Measurements from ENCODE around the gene RAB7A.

The RAB7A gene

DNA sequence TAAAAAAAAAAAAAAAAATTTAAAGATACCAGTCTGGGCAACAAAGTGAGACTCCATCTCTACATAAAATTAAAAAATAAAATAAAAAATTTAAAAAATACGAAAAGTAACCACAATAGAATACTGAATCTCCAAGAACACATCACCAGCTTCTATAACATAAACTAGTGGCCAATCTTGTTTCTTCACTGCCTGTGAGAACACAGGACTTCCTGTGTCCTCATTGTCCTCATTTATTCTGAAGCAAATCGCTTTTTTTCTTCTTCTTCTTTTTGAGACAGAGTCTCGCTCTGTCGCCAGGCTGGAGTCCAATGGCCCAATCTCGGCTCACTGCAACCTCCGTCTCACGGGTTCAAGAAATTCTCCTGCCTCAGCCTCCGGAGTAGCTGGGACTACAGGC is 28.6 kb upstream of the RAB7A start:
- no peaks in the 10 kb centered on the region for H3K9me3 ChIP-seq (ENCODE audit: control insufficient read depth in 5 of 5, low read length in 5 of 5)
- peaks cover 0 to 8% (median 0%) of the 10 kb centered on the region in 5 donors for H3K27me3 ChIP-seq (ENCODE audit: control insufficient read depth in 5 of 5, insufficient read depth in 4 of 5, low read length in 5 of 5)
- no peak overlapping the region for H3K4me3 ChIP-seq (ENCODE audit: low read depth in 1 of 5, low read length in 5 of 5)
- H3K27ac ChIP-seq (ENCODE audit: low read depth, low read length): no peak overlapping the region
- no peaks in the 10 kb centered on the region for H3K36me3 ChIP-seq (ENCODE audit: control insufficient read depth in 5 of 5, insufficient read depth in 5 of 5, low read length in 5 of 5)
- H3K4me1 ChIP-seq (ENCODE audit: control insufficient read depth in 5 of 5, insufficient read depth in 5 of 5, low read length in 5 of 5): peaks cover 0 to 19% (median 6%) of the 10 kb centered on the region in 5 donors
- no peak overlapping the region for H3K9ac ChIP-seq (ENCODE audit: low read length in 5 of 5)

DNA sequence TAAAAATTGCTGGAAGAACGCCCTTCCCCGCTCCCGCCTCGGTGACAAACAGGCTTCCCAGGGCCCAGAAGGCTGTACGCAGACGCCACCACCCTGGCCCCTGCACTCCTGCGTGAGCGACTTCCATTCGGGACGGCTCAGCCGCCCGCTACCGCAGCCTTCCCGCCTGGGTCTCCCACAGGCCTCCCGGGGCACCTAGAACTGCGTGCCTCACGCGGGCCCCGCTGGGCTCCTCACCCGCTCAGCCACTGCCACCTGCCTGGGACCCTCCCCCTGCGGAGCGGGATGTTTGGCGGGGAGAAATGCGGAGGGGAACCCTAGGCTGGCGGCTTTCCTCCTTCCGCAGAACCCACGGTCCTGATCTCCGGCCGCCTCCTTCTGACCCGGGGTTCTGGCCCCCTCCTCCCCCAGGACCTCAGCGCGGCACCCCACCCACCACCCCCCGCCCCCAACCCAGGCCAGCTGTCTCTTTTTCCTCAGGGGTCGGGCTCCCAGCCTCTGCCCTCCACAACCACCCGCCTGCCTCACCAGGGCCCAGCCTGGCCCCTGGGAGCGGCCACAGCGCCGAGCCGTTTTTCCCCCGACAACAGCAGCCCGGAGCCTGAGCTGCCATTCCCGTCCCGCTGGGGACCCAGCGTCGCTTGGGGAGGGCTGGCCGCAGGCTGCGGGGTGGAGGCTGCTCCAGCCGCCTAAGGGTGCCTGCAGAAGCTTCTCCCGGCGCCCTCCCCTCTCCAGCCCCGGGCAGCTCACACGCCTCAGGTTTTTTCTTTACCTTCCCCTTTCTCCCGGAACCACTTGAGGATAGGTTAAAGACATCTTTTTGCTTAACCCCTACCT is 27.6 kb upstream of the RAB7A start:
- H3K9me3 ChIP-seq (ENCODE audit: control insufficient read depth in 5 of 5, low read length in 5 of 5): no peaks in the 10 kb centered on the region
- H3K27me3 ChIP-seq (ENCODE audit: control insufficient read depth in 5 of 5, insufficient read depth in 4 of 5, low read length in 5 of 5): peaks cover 0 to under 1% (median 0%) of the 10 kb centered on the region in 5 donors
- H3K27ac ChIP-seq (ENCODE audit: low read depth, low read length): no peak overlapping the region
- H3K4me3 ChIP-seq (ENCODE audit: low read depth in 1 of 5, low read length in 5 of 5): peak overlapping the region; percentile 29 to 81 (median 79)
- no peaks in the 10 kb centered on the region for H3K36me3 ChIP-seq (ENCODE audit: control insufficient read depth in 5 of 5, insufficient read depth in 5 of 5, low read length in 5 of 5)
- H3K4me1 ChIP-seq (ENCODE audit: control insufficient read depth in 5 of 5, insufficient read depth in 5 of 5, low read length in 5 of 5): peaks cover 0 to 22% (median 9%) of the 10 kb centered on the region in 5 donors
- peak overlapping the region in 4 of 5 donors; percentile 66 to 89 (median 78) for H3K9ac ChIP-seq (ENCODE audit: low read length in 5 of 5)

DNA sequence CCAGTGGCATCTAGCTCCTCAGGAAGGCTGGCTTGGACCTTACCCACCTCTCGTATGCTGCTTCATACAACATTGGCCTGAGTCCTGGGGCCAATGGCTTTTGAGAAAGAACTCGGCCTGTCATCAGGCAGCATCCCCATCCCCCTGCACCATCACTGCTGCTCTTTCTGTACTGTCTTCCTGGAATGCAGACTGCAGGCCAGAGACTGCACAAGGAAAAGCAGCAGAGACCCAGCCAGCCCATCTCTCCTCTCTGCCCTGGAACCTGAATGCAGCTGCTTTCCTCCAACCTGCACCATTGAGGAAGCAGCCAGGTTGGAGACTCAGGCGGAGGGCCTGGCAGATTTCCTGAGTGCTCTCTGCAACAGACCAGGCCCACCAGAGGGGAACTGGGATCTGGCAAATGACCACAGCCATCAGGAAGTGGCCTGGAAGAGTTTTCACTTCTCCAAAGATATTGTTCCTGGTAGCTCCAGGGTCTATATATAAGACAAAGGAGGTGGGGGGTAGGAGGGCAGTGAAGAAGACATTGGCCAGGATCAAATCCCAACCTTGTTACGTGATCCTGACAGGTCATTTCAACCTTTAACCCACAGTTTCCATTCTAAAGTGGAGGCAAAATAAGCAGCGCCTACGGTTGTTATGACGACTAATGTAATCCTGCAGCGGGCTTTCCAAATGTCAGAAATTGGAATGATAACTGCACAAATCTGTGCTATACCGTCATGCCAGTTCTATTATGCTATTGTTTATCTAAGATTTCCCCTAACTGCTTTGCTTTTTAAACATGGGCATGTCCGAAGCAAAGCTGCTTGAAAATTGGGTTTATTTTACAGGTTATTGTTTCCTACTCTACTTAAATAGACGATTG is 24.4 kb upstream of the RAB7A start:
- H3K4me1 ChIP-seq (ENCODE audit: control insufficient read depth in 5 of 5, insufficient read depth in 5 of 5, low read length in 5 of 5): peaks cover 0 to 22% (median 9%) of the 10 kb centered on the region in 5 donors
- no peaks in the 10 kb centered on the region for H3K36me3 ChIP-seq (ENCODE audit: control insufficient read depth in 5 of 5, insufficient read depth in 5 of 5, low read length in 5 of 5)
- H3K27me3 ChIP-seq (ENCODE audit: control insufficient read depth in 5 of 5, insufficient read depth in 4 of 5, low read length in 5 of 5): no peaks in the 10 kb centered on the region
- no peak overlapping the region for H3K27ac ChIP-seq (ENCODE audit: low read depth, low read length)
- H3K9me3 ChIP-seq (ENCODE audit: control insufficient read depth in 5 of 5, low read length in 5 of 5): no peaks in the 10 kb centered on the region
- H3K4me3 ChIP-seq (ENCODE audit: low read depth in 1 of 5, low read length in 5 of 5): no peak overlapping the region
- no peak overlapping the region for H3K9ac ChIP-seq (ENCODE audit: low read length in 5 of 5)

DNA sequence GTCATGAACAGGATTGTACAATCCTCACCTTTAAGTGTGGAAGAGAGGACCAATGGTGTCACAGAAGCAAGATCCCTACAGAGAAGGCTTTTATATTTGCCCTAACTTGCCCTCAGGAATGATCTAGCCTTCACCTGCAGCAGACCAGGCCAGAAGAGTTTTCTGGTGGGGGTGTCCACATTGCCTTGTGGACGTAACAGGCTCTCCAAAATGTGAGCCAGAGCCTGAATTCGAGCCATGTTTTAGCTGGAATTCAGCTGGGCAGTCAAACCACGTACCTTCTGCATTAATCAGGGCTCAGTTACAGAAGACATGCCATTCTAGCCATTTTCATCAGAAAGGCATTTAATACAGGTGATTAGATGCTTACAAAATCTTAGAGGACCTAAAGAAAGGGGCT is 23.6 kb upstream of the RAB7A start:
- Histone ChIP-seq H3K9me3 (ENCODE audit: control insufficient read depth in 5 of 5, low read length in 5 of 5) (no peaks in the 10 kb centered on the region), H3K27me3 (ENCODE audit: control insufficient read depth in 5 of 5, insufficient read depth in 4 of 5, low read length in 5 of 5) (no peaks in the 10 kb centered on the region), H3K4me1 (ENCODE audit: control insufficient read depth in 5 of 5, insufficient read depth in 5 of 5, low read length in 5 of 5) (peaks cover 0 to 22% (median 9%) of the 10 kb centered on the region in 5 donors), H3K9ac (ENCODE audit: low read length in 5 of 5) (no peak overlapping the region), H3K4me3 (ENCODE audit: low read depth in 1 of 5, low read length in 5 of 5) (no peak overlapping the region), H3K36me3 (ENCODE audit: control insufficient read depth in 5 of 5, insufficient read depth in 5 of 5, low read length in 5 of 5) (no peaks in the 10 kb centered on the region), H3K27ac (ENCODE audit: low read depth, low read length) (no peak overlapping the region)

DNA sequence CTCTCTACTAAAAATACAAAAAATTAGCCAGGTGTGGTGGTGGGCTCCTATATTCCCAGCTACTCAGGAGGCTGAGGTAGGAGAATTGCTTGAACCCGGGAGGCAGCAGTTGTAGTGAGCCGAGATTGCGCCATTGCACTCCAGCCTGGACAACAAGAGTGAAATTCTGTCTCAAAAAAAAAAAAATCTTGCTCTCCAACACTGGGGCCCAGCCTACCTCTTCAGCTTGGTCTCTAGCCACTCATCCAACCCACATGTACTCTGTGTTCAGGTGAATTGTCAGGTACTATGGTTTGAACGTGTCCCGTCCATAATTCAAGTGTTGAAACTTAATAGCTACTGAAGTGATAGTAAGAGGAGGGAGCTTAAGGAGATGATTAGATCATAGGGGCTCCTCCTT is 22.4 kb upstream of the RAB7A start:
- Histone ChIP-seq H3K27me3 (ENCODE audit: control insufficient read depth in 5 of 5, insufficient read depth in 4 of 5, low read length in 5 of 5) (no peaks in the 10 kb centered on the region), H3K36me3 (ENCODE audit: control insufficient read depth in 5 of 5, insufficient read depth in 5 of 5, low read length in 5 of 5) (no peaks in the 10 kb centered on the region), H3K9me3 (ENCODE audit: control insufficient read depth in 5 of 5, low read length in 5 of 5) (no peaks in the 10 kb centered on the region), H3K4me3 (ENCODE audit: low read depth in 1 of 5, low read length in 5 of 5) (no peak overlapping the region), H3K27ac (ENCODE audit: low read depth, low read length) (no peak overlapping the region), H3K9ac (ENCODE audit: low read length in 5 of 5) (no peak overlapping the region), H3K4me1 (ENCODE audit: control insufficient read depth in 5 of 5, insufficient read depth in 5 of 5, low read length in 5 of 5) (peaks cover 0 to 16% (median 9%) of the 10 kb centered on the region in 5 donors)

DNA sequence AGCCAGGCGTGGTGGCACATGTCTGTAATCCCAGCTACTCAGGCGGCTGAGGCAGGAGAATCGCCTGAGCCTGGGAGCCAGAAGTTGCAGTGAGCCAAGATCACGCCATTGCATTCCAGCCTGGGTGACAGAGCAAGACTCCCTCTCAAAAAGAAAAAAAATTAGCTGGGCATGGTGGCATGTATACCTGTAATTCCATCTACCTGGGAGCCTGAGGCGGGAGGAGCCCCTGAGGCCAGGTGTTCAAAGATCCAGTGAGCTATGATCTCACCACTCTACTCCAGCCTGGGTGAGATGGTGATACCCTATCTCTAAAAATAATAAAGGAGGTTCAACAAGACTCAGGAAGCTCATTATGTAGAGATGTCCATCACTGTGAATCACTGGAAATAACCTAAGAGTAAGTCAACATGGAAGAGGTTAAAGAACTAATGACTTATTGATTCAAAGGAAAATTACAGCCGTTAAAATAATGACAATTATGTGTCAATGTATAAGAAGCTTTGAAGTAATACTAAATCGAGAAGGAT is 19.8 kb upstream of the RAB7A start:
- Histone ChIP-seq H3K27me3 (ENCODE audit: control insufficient read depth in 5 of 5, insufficient read depth in 4 of 5, low read length in 5 of 5) (no peaks in the 10 kb centered on the region), H3K9ac (ENCODE audit: low read length in 5 of 5) (no peak overlapping the region), H3K9me3 (ENCODE audit: control insufficient read depth in 5 of 5, low read length in 5 of 5) (no peaks in the 10 kb centered on the region), H3K36me3 (ENCODE audit: control insufficient read depth in 5 of 5, insufficient read depth in 5 of 5, low read length in 5 of 5) (no peaks in the 10 kb centered on the region), H3K4me3 (ENCODE audit: low read depth in 1 of 5, low read length in 5 of 5) (no peak overlapping the region), H3K4me1 (ENCODE audit: control insufficient read depth in 5 of 5, insufficient read depth in 5 of 5, low read length in 5 of 5) (peaks cover 0 to 10% (median 5%) of the 10 kb centered on the region in 5 donors), H3K27ac (ENCODE audit: low read depth, low read length) (no peak overlapping the region)

DNA sequence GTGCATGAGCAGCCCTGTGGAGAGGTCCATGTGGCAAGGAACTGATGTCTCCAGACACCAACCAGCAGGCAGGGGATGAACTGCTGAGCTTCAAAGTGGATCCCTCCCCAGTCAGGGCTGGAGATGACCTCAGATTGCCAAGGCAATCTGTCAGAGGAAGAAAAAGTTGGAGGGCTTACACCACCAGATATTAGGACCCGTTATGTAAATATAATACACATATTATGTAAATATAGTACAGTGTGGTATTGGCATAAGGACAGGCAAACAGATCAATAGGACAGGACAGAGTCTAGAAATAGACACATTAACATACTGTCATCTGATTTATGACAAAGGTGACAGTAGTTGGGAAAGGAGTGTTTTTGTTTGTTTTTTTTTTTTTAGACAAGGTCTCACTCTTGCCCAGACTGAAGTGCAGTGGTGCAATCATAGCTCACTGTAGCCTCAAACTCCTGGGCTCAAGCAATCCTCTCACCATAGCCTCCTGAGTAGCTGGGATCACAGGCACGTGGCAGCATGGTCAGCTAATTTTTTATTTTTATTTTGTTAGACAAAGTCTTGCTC is 18.0 kb upstream of the RAB7A start:
- Histone ChIP-seq H3K36me3 (ENCODE audit: control insufficient read depth in 5 of 5, insufficient read depth in 5 of 5, low read length in 5 of 5) (no peaks in the 10 kb centered on the region), H3K4me1 (ENCODE audit: control insufficient read depth in 5 of 5, insufficient read depth in 5 of 5, low read length in 5 of 5) (no peaks in the 10 kb centered on the region), H3K9me3 (ENCODE audit: control insufficient read depth in 5 of 5, low read length in 5 of 5) (no peaks in the 10 kb centered on the region), H3K27me3 (ENCODE audit: control insufficient read depth in 5 of 5, insufficient read depth in 4 of 5, low read length in 5 of 5) (no peaks in the 10 kb centered on the region), H3K27ac (ENCODE audit: low read depth, low read length) (no peak overlapping the region), H3K9ac (ENCODE audit: low read length in 5 of 5) (no peak overlapping the region), H3K4me3 (ENCODE audit: low read depth in 1 of 5, low read length in 5 of 5) (no peak overlapping the region)

DNA sequence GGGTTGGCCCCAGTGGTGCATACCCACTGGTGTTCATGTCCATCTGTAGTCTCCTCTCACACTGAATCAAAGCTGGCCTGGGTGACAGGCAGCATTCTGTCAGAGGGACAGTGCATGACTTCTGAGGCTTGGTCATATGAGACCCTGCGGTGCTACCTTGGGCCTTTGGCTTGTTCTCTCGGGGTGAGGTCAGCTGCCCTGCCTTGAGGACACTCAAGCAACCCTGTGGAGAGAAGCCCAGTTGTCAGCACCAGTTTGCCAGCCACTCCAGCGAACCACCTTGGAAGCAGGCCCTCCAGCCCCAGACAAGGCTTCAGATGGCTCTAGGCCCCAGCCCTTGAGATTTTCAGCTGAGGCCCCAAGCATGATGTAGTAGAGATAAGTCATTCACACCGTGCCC is 16.9 kb upstream of the RAB7A start:
- H3K4me3 ChIP-seq (ENCODE audit: low read depth in 1 of 5, low read length in 5 of 5): no peak overlapping the region
- no peaks in the 10 kb centered on the region for H3K36me3 ChIP-seq (ENCODE audit: control insufficient read depth in 5 of 5, insufficient read depth in 5 of 5, low read length in 5 of 5)
- no peak overlapping the region for H3K27ac ChIP-seq (ENCODE audit: low read depth, low read length)
- H3K9me3 ChIP-seq (ENCODE audit: control insufficient read depth in 5 of 5, low read length in 5 of 5): no peaks in the 10 kb centered on the region
- H3K27me3 ChIP-seq (ENCODE audit: control insufficient read depth in 5 of 5, insufficient read depth in 4 of 5, low read length in 5 of 5): no peaks in the 10 kb centered on the region
- H3K9ac ChIP-seq (ENCODE audit: low read length in 5 of 5): no peak overlapping the region
- no peaks in the 10 kb centered on the region for H3K4me1 ChIP-seq (ENCODE audit: control insufficient read depth in 5 of 5, insufficient read depth in 5 of 5, low read length in 5 of 5)

DNA sequence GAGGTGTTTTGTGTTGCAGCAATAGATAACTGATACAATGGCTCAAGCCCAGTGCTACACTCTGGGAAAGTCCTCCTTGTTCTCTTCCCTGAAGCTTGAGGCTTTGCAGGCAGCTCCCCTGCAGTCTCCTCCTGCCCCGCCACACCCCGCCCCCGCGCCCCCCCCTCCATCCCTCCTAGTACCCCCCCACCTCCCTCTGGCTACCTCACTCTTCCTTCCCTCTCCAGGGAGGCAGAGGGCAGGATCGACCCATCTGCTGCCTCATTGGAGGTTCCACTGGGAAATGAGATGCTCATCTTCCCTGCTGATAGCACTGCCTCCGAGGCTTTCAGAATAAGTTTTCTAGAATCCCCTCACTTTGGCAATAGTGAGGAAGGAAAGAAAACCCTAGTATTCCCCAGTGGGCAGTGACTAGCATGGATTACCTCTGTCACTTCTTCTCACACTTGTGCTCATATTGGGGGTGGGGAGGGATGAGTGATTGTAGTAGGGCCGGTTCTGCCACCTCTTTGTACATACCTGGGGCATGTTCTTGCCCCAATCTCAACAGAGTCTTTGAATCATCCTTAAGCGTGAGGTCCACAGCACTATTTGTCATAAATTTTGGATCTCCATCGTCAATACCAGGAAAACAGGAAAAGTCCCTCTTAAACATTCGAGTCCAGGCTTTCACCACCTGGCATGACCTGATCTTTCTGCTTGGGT is 16.3 kb upstream of the RAB7A start:
- Histone ChIP-seq H3K27me3 (ENCODE audit: control insufficient read depth in 5 of 5, insufficient read depth in 4 of 5, low read length in 5 of 5) (no peaks in the 10 kb centered on the region), H3K9me3 (ENCODE audit: control insufficient read depth in 5 of 5, low read length in 5 of 5) (no peaks in the 10 kb centered on the region), H3K27ac (ENCODE audit: low read depth, low read length) (no peak overlapping the region), H3K4me1 (ENCODE audit: control insufficient read depth in 5 of 5, insufficient read depth in 5 of 5, low read length in 5 of 5) (no peaks in the 10 kb centered on the region), H3K9ac (ENCODE audit: low read length in 5 of 5) (no peak overlapping the region), H3K36me3 (ENCODE audit: control insufficient read depth in 5 of 5, insufficient read depth in 5 of 5, low read length in 5 of 5) (no peaks in the 10 kb centered on the region), H3K4me3 (ENCODE audit: low read depth in 1 of 5, low read length in 5 of 5) (no peak overlapping the region)
